Parathyroid adenoma (tissue), 2 donors: ENCODE measurements around the gene NENF.

Experiments used
- H2AFZ ChIP-seq: fragments of 300-600 bp; sonication (generic); one replicate; pipeline ENCODE4 v1.7.0; 2017; ENCODE audit warnings: antibody characterized with exemption, mild to moderate bottlenecking
- H3K27ac ChIP-seq: fragments of 300-600 bp; sonication (generic); one replicate; pipeline ENCODE4 v1.7.0; 2017
- H3K27me3 ChIP-seq: fragments of 300-600 bp; sonication (generic); one replicate; pipeline ENCODE4 v1.7.0; 2017; ENCODE audit warnings: low read length; ENCODE audit not compliant: control insufficient read depth, insufficient read depth
- H3K36me3 ChIP-seq: fragments of 300-600 bp; sonication (generic); one replicate; pipeline ENCODE4 v1.7.0; 2017; ENCODE audit warnings: low read length; ENCODE audit not compliant: control insufficient read depth, insufficient read depth
- H3K4me1 ChIP-seq: fragments of 300-600 bp; sonication (generic); one replicate; pipeline ENCODE4 v1.7.0; 2017; ENCODE audit warnings: control low read depth
- H3K4me2 ChIP-seq: fragments of 300-600 bp; sonication (generic); one replicate; pipeline ENCODE4 v1.7.0; 2017; ENCODE audit warnings: low read length
- H3K4me3 ChIP-seq: fragments of 300-600 bp; sonication (generic); one replicate; pipeline ENCODE4 v1.7.0; 2017; ENCODE audit warnings: low read depth, low read length
- H3K79me2 ChIP-seq: fragments of 300-600 bp; sonication (generic); one replicate; pipeline ENCODE4 v1.7.0; 2017; ENCODE audit warnings: control low read depth
- H3K9ac ChIP-seq: fragments of 300-600 bp; sonication (generic); one replicate; pipeline ENCODE4 v1.7.0; 2017; ENCODE audit warnings: mild to moderate bottlenecking
- H3K9me3 ChIP-seq: fragments of 300-600 bp; sonication (generic); one replicate; pipeline ENCODE4 v1.7.0; 2017; ENCODE audit warnings: low read length; ENCODE audit not compliant: control insufficient read depth
- TF ChIP-seq, protein P1 (sequence below): fragments of 300-600 bp; sonication (generic); IDR thresholded peaks from one replicate; pipeline ENCODE4 v1.7.0; 2017; ENCODE audit warnings: antibody characterized with exemption, mild to moderate bottlenecking
- donor health status: primary hyperparathyroidism.

NENF gene

DNA sequence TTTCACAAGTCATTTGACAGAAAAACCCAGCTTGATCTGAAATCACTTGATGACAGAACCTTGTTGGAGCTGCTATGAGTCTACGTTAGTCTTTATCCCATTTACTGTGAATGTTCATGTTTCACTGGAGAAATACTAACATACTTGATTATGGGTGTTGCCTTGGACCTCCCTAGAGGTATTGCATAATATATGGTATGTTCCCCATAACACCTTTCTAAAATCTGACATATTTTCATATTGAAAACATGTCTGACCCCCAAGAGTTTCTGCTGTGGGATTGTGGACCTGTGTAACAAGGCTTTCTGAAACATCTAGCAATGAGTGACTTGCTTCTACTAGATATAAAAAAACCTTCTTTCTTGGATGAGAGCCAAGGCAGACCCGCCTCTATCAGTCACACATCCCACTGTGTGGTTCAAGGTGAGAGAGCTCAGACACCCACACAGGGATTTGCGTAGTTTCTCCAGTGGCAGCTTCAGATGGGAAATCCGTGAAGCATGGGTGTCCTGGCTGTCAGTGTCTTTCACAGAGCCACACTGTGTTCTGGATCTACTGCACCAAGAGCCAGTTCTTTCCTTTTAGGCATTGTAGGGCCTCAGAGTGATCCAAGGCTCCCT is 4.6 kb downstream of the NENF start:
- H2AFZ ChIP-seq = no peak overlapping the region
- H3K9me3 ChIP-seq = no peaks in the 10 kb centered on the region
- H3K9ac ChIP-seq = no peak overlapping the region

DNA sequence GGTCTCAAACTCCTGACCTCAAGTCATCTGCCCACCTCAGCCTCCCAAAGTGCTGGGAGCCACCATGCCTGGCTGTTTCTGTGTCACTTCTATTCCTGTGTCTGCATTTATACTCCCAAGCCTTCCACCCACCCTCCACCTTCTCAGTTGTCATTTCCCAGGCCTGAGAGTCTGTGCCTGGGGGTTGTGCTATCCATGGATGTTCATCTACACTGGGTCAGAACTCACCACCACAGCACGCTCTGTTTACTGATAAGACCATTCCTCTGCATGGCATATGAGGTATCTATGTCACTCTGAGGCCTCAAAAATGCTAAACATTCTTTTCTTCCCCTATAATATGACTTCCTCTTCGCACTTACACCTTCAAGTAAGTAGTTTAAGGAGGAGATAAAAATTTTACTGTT is 6.1 kb downstream of the NENF start:
- Histone ChIP-seq H3K27me3 (no peaks in the 10 kb centered on the region), H3K9ac (no peak overlapping the region), H3K36me3 (no peaks in the 10 kb centered on the region), H3K4me3 (no peak overlapping the region), H3K4me2 (no peak overlapping the region), H3K4me1 (no peaks in the 10 kb centered on the region), H3K9me3 (no peaks in the 10 kb centered on the region), H2AFZ (no peak overlapping the region), H3K27ac (no peak overlapping the region), H3K79me2 (no peaks in the 10 kb centered on the region)
- TF ChIP-seq, protein P1, sequence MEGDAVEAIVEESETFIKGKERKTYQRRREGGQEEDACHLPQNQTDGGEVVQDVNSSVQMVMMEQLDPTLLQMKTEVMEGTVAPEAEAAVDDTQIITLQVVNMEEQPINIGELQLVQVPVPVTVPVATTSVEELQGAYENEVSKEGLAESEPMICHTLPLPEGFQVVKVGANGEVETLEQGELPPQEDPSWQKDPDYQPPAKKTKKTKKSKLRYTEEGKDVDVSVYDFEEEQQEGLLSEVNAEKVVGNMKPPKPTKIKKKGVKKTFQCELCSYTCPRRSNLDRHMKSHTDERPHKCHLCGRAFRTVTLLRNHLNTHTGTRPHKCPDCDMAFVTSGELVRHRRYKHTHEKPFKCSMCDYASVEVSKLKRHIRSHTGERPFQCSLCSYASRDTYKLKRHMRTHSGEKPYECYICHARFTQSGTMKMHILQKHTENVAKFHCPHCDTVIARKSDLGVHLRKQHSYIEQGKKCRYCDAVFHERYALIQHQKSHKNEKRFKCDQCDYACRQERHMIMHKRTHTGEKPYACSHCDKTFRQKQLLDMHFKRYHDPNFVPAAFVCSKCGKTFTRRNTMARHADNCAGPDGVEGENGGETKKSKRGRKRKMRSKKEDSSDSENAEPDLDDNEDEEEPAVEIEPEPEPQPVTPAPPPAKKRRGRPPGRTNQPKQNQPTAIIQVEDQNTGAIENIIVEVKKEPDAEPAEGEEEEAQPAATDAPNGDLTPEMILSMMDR = no peak

More for the DNA sequence above, 4.6 kb downstream of the NENF start:
- Histone ChIP-seq H3K27me3 (no peaks in the 10 kb centered on the region), H3K4me2 (no peak overlapping the region), H3K27ac (no peak overlapping the region), H3K4me3 (no peak overlapping the region), H3K79me2 (no peaks in the 10 kb centered on the region), H3K4me1 (no peaks in the 10 kb centered on the region), H3K36me3 (no peaks in the 10 kb centered on the region)
- TF ChIP-seq, protein P1 = no peak

DNA sequence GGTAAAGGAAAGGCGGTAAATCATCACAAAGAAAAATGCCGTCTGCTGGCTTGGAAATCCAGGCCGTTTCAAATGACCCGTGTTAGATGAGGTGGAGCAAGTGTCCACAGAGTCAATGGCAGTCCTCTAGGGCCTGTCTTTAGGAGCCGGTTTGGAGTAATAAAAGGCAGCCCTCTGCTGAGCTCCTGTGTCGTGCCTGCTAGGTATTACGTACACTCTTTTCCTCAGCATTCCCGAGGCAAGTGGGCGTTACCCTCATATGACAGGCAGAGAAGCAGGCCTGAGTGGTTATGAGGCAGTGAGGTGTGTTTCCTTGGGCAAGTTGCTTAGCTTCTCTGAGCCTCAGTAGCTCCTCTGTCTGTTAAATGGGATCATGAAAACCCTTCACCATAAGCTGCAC is 7.7 kb downstream of the NENF start:
- TF ChIP-seq, protein P1 = no peak
- Histone ChIP-seq H3K4me3 (no peak overlapping the region), H3K4me1 (no peaks in the 10 kb centered on the region), H3K4me2 (no peak overlapping the region), H3K79me2 (no peaks in the 10 kb centered on the region), H2AFZ (no peak overlapping the region), H3K9ac (no peak overlapping the region), H3K36me3 (no peaks in the 10 kb centered on the region), H3K27me3 (no peaks in the 10 kb centered on the region), H3K27ac (no peak overlapping the region), H3K9me3 (no peaks in the 10 kb centered on the region)

DNA sequence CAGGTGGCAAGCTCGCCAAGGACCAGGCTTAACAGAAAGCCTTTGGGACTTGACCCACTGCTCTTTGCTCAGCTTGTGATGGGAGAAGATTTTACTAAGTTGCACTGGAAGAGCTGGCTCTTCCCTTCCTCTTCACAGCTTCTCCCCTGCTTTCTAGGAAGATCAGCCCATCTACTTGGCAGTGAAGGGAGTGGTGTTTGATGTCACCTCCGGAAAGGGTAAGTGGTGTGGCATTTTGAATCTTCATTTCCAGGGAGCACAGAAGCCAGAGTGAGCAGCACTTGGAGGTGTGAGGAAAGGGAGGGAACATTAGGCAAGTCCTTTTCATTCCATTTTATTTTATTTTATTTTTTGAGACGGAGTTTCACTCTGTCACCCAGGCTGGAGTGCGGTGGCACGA is 9.7 kb downstream of the NENF start:
- no peak overlapping the region for H3K27ac ChIP-seq

More for the DNA sequence above, 9.7 kb downstream of the NENF start:
- no peaks in the 10 kb centered on the region for H3K9me3 ChIP-seq
- H3K36me3 ChIP-seq = no peaks in the 10 kb centered on the region
- no peak overlapping the region for H3K4me2 ChIP-seq
- no peak overlapping the region for H3K9ac ChIP-seq
- no peaks in the 10 kb centered on the region for H3K79me2 ChIP-seq
- H3K4me1 ChIP-seq = no peaks in the 10 kb centered on the region
- no peaks in the 10 kb centered on the region for H3K27me3 ChIP-seq
- no peak overlapping the region for H3K4me3 ChIP-seq
- TF ChIP-seq, protein P1 = no peak
- no peak overlapping the region for H2AFZ ChIP-seq
